A673 (cell line): ENCODE data around the gene GARIN1A. TPM values are rescaled to one million over a fixed set of nuclear protein-coding genes. Genes with fewer than 3 reads are reported as not detected.
A peak's percentile ranks its signal among the peaks of the same experiment; 100 is the strongest.
"Not testable (repeated sequence)": the region's sequence is repeated elsewhere in the genome, so short reads cannot be mapped to it uniquely, and the experiment has no call there.

Experiments
- BruUV-seq: library from RNA; stranded (reverse); fragments of 400-500 nt; replicated peaks from 2 replicates; lab custom pipeline; 2021; lab: Mats Ljungman, UMichigan
- CTCF ChIA-PET: fragments of 300-600 bp; sonication (Branson Sonifier 250); formaldehyde crosslinking; loops from one replicate; lab custom pipeline; 2022; ENCODE audit warnings: antibody characterized with exemption; lab: Charles Lee
- POLR2A ChIA-PET: fragments of 300-600 bp; sonication (Branson Sonifier 250); formaldehyde crosslinking; loops from one replicate; lab custom pipeline; 2022; ENCODE audit warnings: antibody characterized with exemption; ENCODE audit not compliant: low non-redundant PET; lab: Charles Lee
- DNase-seq: peaks from one replicate; pipeline ENCODE4 v3.0.0-alpha.2; 2015; ENCODE audit warnings: low spot score
- H3K27ac ChIP-seq: fragments of 200-600 bp; sonication (generic); 2 replicates; pipeline ENCODE4 v1.5.1; 2016; ENCODE audit warnings: mixed run types, low read depth, mild to moderate bottlenecking, mixed read lengths, antibody characterized with exemption, low read length; ENCODE audit not compliant: poor library complexity, severe bottlenecking
- H3K27me3 ChIP-seq: fragments of 200-600 bp; sonication (generic); replicated peaks from 2 replicates; pipeline ENCODE4 v1.6.1; 2017; ENCODE audit warnings: mixed run types, low read depth, mild to moderate bottlenecking, mixed read lengths, antibody characterized with exemption, low read length; ENCODE audit not compliant: insufficient read depth, poor library complexity
- H3K36me3 ChIP-seq: fragments of 200-600 bp; sonication (generic); 2 replicates; pipeline ENCODE4 v1.6.1; 2016; ENCODE audit warnings: mixed run types, mild to moderate bottlenecking, mixed read lengths, antibody characterized with exemption, low read length; ENCODE audit not compliant: insufficient read depth, poor library complexity, severe bottlenecking
- H3K4me1 ChIP-seq: fragments of 200-600 bp; sonication (generic); 2 replicates; pipeline ENCODE4 v1.6.1; 2017; ENCODE audit warnings: mixed run types, mild to moderate bottlenecking, mixed read lengths, antibody characterized with exemption, low read length; ENCODE audit not compliant: insufficient read depth, poor library complexity, severe bottlenecking
- H3K4me3 ChIP-seq: fragments of 200-600 bp; sonication (generic); 2 replicates; pipeline ENCODE4 v1.5.1; 2016; ENCODE audit warnings: low read depth, mixed run types, mild to moderate bottlenecking, mixed read lengths, low read length; ENCODE audit not compliant: poor library complexity, severe bottlenecking
- H3K9me3 ChIP-seq: fragments of 200-600 bp; sonication (generic); 2 replicates; pipeline ENCODE4 v1.6.1; 2016; ENCODE audit warnings: mixed run types, low read depth, mild to moderate bottlenecking, mixed read lengths, antibody characterized with exemption, low read length; ENCODE audit not compliant: poor library complexity, severe bottlenecking
- EZH2 ChIP-seq: fragments of 200-600 bp; sonication (generic); IDR thresholded peaks from 2 replicates; pipeline ENCODE4 v1.6.1; 2017; ENCODE audit warnings: borderline replicate concordance, low read depth, mild to moderate bottlenecking, mixed read lengths, antibody characterized with exemption, low read length; ENCODE audit not compliant: poor library complexity, severe bottlenecking
- intact Hi-C: fragments of 100-400 bp; cut with micrococcal nuclease; formaldehyde crosslinking; loops from one replicate; pipeline ENCODE4 v1.10.0; 2022; ENCODE audit not compliant: unreplicated experiment
- total RNA-seq: library from RNA; stranded (reverse); gene quantifications from 2 replicates; pipeline ENCODE4 v1.2.3, GENCODE V29; 2021
- TF ChIP-seq, protein P1 (sequence below): fragments of 300-800, 200-600 bp; sonication (generic); conservative IDR thresholded peaks from 2 replicates; pipeline ENCODE4 v1.5.1; 2017; ENCODE audit warnings: low read depth, mild to moderate bottlenecking, antibody characterized with exemption, low read length, moderate library complexity, mixed read lengths

GARIN1A gene
- total RNA-seq, 1 experiment from 2014 or later, result 1.8 TPM

DNA sequence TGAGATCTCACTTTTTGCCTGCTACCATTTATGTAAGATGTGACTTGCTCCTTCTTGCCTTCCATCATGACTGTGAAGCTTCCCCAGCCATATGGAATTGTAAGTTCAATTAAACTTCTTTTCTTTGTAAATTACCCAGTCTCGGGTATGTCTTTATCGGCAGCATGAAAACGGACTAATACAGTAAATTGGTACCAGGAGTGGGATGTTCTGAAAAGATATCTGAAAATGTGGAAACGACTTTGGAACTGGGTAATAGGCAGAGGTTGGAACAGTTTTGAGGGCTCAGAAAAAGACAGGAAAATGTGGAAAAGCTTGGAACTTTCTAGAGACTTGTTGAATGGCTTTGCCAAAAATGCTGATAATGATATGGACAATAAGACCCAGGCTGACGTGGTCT lies 10.6 kb upstream of the GARIN1A start:
- POLR2A ChIA-PET, result no interaction called here

DNA sequence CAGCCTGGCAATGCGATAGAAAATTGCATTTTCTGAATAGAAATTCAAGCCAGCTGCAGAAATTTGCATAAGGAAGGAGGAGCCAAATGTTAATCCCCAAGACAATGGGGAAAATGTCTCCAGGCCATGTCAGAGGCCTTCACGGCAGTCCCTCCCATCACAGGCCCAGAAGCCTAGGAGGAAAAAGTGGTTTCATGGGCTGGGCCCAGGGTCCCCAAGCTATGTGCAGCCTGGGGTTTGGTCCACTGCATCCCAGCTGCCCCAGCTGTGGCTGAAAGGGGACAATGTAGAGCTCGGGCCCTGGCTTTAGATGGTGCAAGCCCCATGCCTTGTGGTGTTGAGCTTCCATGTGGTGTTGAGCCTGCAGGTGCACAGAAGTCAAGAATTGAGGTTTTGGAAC lies 10.0 kb upstream of the GARIN1A start:
- CTCF ChIA-PET, result no interaction called here
- POLR2A ChIA-PET, result no interaction called here
- BruUV-seq, result no TSS peak
- H3K27ac ChIP-seq, result no peak overlapping the region
- no peak for DNase-seq
- TF ChIP-seq, protein P1, sequence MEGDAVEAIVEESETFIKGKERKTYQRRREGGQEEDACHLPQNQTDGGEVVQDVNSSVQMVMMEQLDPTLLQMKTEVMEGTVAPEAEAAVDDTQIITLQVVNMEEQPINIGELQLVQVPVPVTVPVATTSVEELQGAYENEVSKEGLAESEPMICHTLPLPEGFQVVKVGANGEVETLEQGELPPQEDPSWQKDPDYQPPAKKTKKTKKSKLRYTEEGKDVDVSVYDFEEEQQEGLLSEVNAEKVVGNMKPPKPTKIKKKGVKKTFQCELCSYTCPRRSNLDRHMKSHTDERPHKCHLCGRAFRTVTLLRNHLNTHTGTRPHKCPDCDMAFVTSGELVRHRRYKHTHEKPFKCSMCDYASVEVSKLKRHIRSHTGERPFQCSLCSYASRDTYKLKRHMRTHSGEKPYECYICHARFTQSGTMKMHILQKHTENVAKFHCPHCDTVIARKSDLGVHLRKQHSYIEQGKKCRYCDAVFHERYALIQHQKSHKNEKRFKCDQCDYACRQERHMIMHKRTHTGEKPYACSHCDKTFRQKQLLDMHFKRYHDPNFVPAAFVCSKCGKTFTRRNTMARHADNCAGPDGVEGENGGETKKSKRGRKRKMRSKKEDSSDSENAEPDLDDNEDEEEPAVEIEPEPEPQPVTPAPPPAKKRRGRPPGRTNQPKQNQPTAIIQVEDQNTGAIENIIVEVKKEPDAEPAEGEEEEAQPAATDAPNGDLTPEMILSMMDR, result no peak
- no peaks in the 10 kb centered on the region for H3K36me3 ChIP-seq
- H3K4me1 ChIP-seq, result peaks cover 9% of the 10 kb centered on the region
- intact Hi-C loops, result no loop called here
- H3K9me3 ChIP-seq, result peaks cover 11% of the 10 kb centered on the region
- H3K27me3 ChIP-seq, result no peaks in the 10 kb centered on the region
- no peak overlapping the region for H3K4me3 ChIP-seq

More for the DNA sequence above, 10.6 kb upstream of the GARIN1A start:
- Histone ChIP-seq H3K27me3 (no peaks in the 10 kb centered on the region), H3K36me3 (no peaks in the 10 kb centered on the region), H3K4me3 (no peak overlapping the region), H3K27ac (no peak overlapping the region), H3K9me3 (peaks cover 11% of the 10 kb centered on the region), H3K4me1 (peaks cover 9% of the 10 kb centered on the region)
- CTCF ChIA-PET, result no interaction called here
- intact Hi-C loops, result no loop called here
- no peak for DNase-seq
- no TSS peak for BruUV-seq
- TF ChIP-seq, protein P1, result no peak
- no peak for TF ChIP-seq EZH2

DNA sequence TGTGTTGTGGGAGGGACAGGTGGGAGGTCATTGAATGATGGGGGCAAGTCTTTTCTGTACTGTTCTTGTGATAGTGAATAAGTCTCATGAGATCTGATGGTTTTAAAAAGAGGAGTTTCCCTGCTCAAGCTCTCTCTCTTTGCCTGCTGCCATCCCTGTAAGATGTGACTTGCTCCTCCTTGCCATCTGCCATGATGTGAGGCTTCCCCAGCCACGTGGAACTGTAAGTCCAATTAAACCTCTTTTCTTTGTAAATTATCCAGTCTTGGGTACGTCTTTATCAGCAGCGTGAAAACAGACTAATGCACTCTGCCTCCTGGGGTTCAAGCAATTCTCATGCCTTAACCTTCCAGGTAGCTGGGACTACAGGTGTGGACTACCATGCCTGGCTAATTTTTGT lies 8.9 kb upstream of the GARIN1A start:
- peaks cover 11% of the 10 kb centered on the region for H3K9me3 ChIP-seq
- intact Hi-C loops, H3K4me1 ChIP-seq, H3K4me3 ChIP-seq, H3K36me3 ChIP-seq, POLR2A ChIA-PET, H3K27me3 ChIP-seq, H3K27ac ChIP-seq, BruUV-seq, DNase-seq, CTCF ChIA-PET: not testable (repeated sequence)

DNA sequence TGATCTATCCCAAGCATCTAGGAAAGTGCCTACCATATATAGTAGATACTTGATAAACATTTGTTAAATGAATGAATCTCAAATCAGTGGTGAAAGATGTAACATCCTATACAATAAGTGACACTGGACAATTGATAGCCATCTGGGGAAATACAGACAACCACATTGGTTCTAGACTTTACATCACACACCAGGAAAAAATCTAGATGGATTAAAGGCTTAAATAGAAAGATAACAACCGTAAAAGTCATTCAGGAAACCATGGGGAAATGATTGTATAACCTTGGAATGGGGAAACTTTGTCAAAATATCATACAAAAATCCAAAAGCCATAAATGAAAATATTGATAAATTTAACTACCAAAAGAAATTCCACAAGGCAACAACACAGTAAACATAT lies 7.0 kb upstream of the GARIN1A start:
- H3K27me3 ChIP-seq, result no peaks in the 10 kb centered on the region
- H3K9me3 ChIP-seq, result peaks cover 11% of the 10 kb centered on the region
- ChIA-PET CTCF (interaction anchor here (1.4 kb wide), 1 partner anchor 238 kb away, joined by 6 read pairs; no protein-coding TSS in a partner anchor), POLR2A (no interaction called here)
- TF ChIP-seq EZH2, result no peak
- TF ChIP-seq, protein P1, result no peak
- intact Hi-C loops, result no loop called here
- BruUV-seq, result no TSS peak
- no peak overlapping the region for H3K4me3 ChIP-seq
- peaks cover 9% of the 10 kb centered on the region for H3K4me1 ChIP-seq
- H3K36me3 ChIP-seq, result no peaks in the 10 kb centered on the region
- DNase-seq, result peak; percentile 24
- H3K27ac ChIP-seq, result no peak overlapping the region
